Muscle of arm (tissue), 12 donors: ENCODE measurements around the gene WNT2. TPM values are rescaled to one million over a fixed set of nuclear protein-coding genes. Genes with fewer than 3 reads are reported as not detected.

ENCODE experiments used
- polyA plus RNA-seq, 12 donors: library from polyadenylated mRNA; unstranded; fragments of 120-200 nt; gene quantifications; one replicate each; pipeline ENCODE4 v1.2.1, GENCODE V29; 2013; ENCODE audit not compliant: insufficient read length in 12 of 12

The WNT2 gene
- polyA plus RNA-seq, 12 donors, result 1.1 to 14.8 (median 2.2) TPM; not detected in 2

Other genes with a start within 250 kb of the WNT2 start
- gene ASZ1, start 104.4 kb upstream of the WNT2 start, polyA plus RNA-seq, result under 1 TPM in 1 of 12 donors, not detected in 11; 0.06 TPM
- 1 to 10 TPM in 4 of 12 donors, under 1 TPM in 7, not detected in 1; 0.14 to 8.5 (median 0.49) TPM for gene CFTR, start 157.0 kb upstream of the WNT2 start, polyA plus RNA-seq